ENCODE measurements around the gene AIM2.

DNA sequence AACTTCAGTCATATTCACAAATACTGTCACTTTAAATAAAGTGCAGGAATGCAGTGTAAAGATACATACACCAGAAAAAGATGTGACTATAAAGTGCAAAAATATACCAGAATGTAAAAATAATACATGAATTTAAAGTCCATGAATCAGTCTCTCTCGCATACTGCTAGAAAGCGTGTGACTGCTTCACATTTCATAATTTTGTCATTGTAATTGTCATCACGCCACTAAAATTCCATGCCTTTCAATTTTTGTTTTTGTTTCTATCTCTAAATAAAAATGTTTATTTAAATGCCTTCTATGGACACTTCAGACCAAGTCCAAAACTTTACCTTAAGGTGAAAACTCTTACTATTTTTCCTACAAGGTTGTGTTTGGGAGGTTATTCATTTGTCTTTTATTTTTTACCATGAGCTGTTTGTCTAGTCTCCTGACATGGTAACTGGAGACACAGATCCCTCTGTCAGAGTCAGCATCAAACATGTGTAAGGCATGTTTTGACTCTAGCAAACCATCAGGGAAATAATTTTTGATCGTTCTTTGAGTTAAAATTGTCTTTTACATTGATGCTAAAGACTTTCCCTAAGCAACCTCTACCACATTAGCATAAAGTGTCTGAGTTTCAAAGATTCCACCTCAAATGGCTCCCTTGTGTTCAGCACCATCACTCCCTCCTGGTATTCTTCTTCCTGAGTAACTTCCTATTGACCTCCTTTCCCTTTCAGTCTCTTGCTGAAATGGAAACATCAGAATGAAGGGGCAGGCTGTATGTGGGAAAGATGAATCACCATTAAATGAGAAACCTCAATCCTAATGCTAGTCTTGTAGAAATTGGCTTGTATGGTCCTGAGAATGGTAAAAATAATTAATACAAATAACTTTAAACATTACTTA, 14.0 kb upstream of the AIM2 start:
- TF ChIP-seq, protein P1, sequence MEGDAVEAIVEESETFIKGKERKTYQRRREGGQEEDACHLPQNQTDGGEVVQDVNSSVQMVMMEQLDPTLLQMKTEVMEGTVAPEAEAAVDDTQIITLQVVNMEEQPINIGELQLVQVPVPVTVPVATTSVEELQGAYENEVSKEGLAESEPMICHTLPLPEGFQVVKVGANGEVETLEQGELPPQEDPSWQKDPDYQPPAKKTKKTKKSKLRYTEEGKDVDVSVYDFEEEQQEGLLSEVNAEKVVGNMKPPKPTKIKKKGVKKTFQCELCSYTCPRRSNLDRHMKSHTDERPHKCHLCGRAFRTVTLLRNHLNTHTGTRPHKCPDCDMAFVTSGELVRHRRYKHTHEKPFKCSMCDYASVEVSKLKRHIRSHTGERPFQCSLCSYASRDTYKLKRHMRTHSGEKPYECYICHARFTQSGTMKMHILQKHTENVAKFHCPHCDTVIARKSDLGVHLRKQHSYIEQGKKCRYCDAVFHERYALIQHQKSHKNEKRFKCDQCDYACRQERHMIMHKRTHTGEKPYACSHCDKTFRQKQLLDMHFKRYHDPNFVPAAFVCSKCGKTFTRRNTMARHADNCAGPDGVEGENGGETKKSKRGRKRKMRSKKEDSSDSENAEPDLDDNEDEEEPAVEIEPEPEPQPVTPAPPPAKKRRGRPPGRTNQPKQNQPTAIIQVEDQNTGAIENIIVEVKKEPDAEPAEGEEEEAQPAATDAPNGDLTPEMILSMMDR (IDR thresholded peaks at IDR 0.05) = no peak
- no peak for TF ChIP-seq POLR2A (IDR thresholded peaks at IDR 0.05)

All from right lobe of liver (tissue), 4 donors.